Hepatocyte (in vitro differentiated cells): ENCODE results near the gene PAH. TPM values are rescaled to one million over a fixed set of nuclear protein-coding genes. Genes with fewer than 3 reads are reported as not detected.

Experiments
- DNase-seq: peaks from one replicate; pipeline ENCODE4 v3.0.0-alpha.2; 2016; ENCODE audit warnings: low spot score
- H2AFZ ChIP-seq: fragments of 200-600 bp; sonication (generic); 2 replicates; pipeline ENCODE4 v1.6.0; 2016; ENCODE audit warnings: antibody characterized with exemption, mild to moderate bottlenecking
- H3K27ac ChIP-seq: fragments of 200-600 bp; sonication (generic); 2 replicates; pipeline ENCODE4 v1.5.1; 2016; ENCODE audit warnings: mild to moderate bottlenecking
- H3K27me3 ChIP-seq: fragments of 200-600 bp; sonication (generic); 2 replicates; pipeline ENCODE4 v1.6.1; 2016
- H3K36me3 ChIP-seq: fragments of 200-600 bp; sonication (generic); replicated peaks from 2 replicates; pipeline ENCODE4 v1.5.1; 2016; ENCODE audit warnings: low read depth; ENCODE audit not compliant: insufficient read depth
- H3K4me1 ChIP-seq: fragments of 200-600 bp; sonication (generic); 2 replicates; pipeline ENCODE4 v1.5.1; 2016; ENCODE audit warnings: mild to moderate bottlenecking, moderate library complexity; ENCODE audit not compliant: insufficient read depth
- H3K4me2 ChIP-seq: fragments of 200-600 bp; sonication (generic); 2 replicates; pipeline ENCODE4 v1.6.0; 2016
- H3K4me3 ChIP-seq: fragments of 200-600 bp; sonication (generic); 2 replicates; pipeline ENCODE4 v1.5.1; 2016; ENCODE audit warnings: mild to moderate bottlenecking
- H3K79me2 ChIP-seq: fragments of 200-600 bp; sonication (generic); 2 replicates; pipeline ENCODE4 v1.6.0; 2017; ENCODE audit warnings: mild to moderate bottlenecking
- H3K9me2 ChIP-seq: fragments of 200-600 bp; sonication (generic); replicated peaks from 2 replicates; pipeline ENCODE4 v1.6.0; 2017; ENCODE audit warnings: mild to moderate bottlenecking; ENCODE audit not compliant: insufficient read depth
- H3K9me3 ChIP-seq: fragments of 200-600 bp; sonication (generic); 2 replicates; pipeline ENCODE4 v1.5.1; 2016; ENCODE audit warnings: low read depth, mild to moderate bottlenecking
- H4K20me1 ChIP-seq: fragments of 200-600 bp; sonication (generic); 2 replicates; pipeline ENCODE4 v1.6.0; 2016; ENCODE audit warnings: mild to moderate bottlenecking; ENCODE audit not compliant: insufficient read depth, poor library complexity, severe bottlenecking
- EZH2 ChIP-seq: fragments of 200-600 bp; sonication (generic); IDR thresholded peaks from 2 replicates; pipeline ENCODE4 v1.6.1; 2016; ENCODE audit warnings: antibody characterized with exemption, mild to moderate bottlenecking, borderline replicate concordance
- EZH2phosphoT487 ChIP-seq: fragments of 200-600 bp; sonication (generic); IDR thresholded peaks from one replicate; pipeline ENCODE4 v1.6.1; 2018; ENCODE audit warnings: antibody characterized with exemption, mild to moderate bottlenecking, low read depth, moderate library complexity; ENCODE audit not compliant: unreplicated experiment, severe bottlenecking
- WGBS: methylation state at CpG from one replicate; pipeline ENCODE4 v1.1.6; 2016; ENCODE audit warnings: low lambda C conversion rate; ENCODE audit errors: missing lambda C conversion rate; 5-methylcytosine and 5-hydroxymethylcytosine counted together
- polyA plus RNA-seq: library from polyadenylated mRNA; unstranded; fragments of >200 nt; fragmentation: Nextera tagmentation; extraction: Ambion mirVana; gene quantifications from 2 replicates; pipeline ENCODE4 v1.2.1, GENCODE V29; 2016
- total RNA-seq: library from RNA; depleted of rRNA; stranded (reverse); fragments of >200 nt; gene quantifications from 2 replicates; pipeline ENCODE4 v1.2.3, GENCODE V29; 2014
- TF ChIP-seq, protein P1 (sequence below): fragments of 200-600 bp; sonication (generic); IDR thresholded peaks from 2 replicates; pipeline ENCODE4 v1.5.1; 2016; ENCODE audit warnings: antibody characterized with exemption, mild to moderate bottlenecking; ENCODE audit not compliant: poor library complexity

The PAH gene
- total and polyA plus RNA-seq, 2 experiments from 2014 or later = 76.1 to 203 TPM

DNA sequence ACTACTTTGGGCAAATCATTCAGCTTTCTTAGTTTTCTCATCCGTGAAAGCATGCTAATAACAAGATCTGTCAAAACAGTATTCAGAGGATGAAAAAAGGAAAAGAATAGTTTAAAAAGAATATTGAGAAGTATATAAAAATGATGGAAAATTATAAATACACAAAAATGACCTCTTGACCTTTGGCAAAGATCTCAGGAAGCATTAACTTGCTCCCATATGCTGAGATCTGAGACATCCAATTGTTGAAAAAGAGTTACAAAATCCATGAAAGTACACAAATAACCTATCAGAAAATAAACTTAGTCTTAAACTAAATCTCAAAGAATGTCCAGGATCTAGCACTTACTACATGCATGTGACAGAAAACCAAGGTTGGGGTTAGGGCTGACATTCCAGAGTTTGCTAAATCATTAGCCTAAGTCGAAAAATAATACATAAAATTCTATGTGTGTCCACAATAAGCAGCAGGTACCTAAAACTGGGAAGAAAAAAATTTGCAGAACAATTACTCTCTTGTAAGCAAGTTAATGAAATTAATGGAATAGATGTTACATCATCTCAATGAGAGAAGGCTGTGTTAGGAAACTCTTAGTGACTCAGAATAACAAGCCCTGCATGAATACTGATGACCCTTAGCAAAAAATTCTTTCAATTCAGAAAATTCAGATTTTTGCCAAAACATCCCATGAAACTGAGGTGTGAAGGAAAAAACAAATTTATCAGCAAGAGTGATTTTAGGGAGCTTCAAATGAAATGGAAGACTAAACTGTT is 3.4 kb downstream of the PAH start:
- Histone ChIP-seq H3K36me3 (no peaks in the 10 kb centered on the region), H3K4me2 (no peak overlapping the region), H2AFZ (no peak overlapping the region), H3K27me3 (no peaks in the 10 kb centered on the region), H3K79me2 (no peaks in the 10 kb centered on the region), H3K4me3 (no peak overlapping the region), H3K9me3 (no peaks in the 10 kb centered on the region), H3K9me2 (no peaks in the 10 kb centered on the region), H3K4me1 (peaks cover 4% of the 10 kb centered on the region), H4K20me1 (no peaks in the 10 kb centered on the region), H3K27ac (no peak overlapping the region)
- DNase-seq = no peak
- 82% methylated on average over 2 of the region's 2 CpGs for WGBS
- TF ChIP-seq EZH2phosphoT487 (no peak), EZH2 (no peak)
- TF ChIP-seq, protein P1, sequence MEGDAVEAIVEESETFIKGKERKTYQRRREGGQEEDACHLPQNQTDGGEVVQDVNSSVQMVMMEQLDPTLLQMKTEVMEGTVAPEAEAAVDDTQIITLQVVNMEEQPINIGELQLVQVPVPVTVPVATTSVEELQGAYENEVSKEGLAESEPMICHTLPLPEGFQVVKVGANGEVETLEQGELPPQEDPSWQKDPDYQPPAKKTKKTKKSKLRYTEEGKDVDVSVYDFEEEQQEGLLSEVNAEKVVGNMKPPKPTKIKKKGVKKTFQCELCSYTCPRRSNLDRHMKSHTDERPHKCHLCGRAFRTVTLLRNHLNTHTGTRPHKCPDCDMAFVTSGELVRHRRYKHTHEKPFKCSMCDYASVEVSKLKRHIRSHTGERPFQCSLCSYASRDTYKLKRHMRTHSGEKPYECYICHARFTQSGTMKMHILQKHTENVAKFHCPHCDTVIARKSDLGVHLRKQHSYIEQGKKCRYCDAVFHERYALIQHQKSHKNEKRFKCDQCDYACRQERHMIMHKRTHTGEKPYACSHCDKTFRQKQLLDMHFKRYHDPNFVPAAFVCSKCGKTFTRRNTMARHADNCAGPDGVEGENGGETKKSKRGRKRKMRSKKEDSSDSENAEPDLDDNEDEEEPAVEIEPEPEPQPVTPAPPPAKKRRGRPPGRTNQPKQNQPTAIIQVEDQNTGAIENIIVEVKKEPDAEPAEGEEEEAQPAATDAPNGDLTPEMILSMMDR = no peak

DNA sequence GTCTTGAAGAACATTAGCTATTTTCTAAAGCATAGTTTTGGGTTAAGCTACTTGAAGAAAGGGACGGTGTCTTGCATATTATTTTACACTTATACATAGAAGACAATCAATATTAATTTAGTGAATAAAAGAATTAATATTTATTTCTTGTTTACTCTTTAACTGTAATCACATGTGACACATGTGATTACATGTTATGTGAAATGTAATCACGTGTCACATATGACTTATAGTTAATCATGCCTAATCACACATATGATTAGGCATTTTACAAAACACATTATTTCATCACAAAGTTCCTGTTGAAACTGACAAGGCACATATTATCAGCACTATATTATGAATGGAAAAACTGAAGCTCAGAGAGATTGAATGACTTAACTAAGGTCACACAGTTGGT is 4.8 kb downstream of the PAH start:
- Histone ChIP-seq H3K27me3 (no peaks in the 10 kb centered on the region), H3K4me2 (no peak overlapping the region), H3K9me3 (no peaks in the 10 kb centered on the region), H3K79me2 (no peaks in the 10 kb centered on the region), H3K9me2 (no peaks in the 10 kb centered on the region), H4K20me1 (no peaks in the 10 kb centered on the region), H3K27ac (no peak overlapping the region), H3K4me1 (no peaks in the 10 kb centered on the region), H3K36me3 (no peaks in the 10 kb centered on the region), H2AFZ (no peak overlapping the region), H3K4me3 (no peak overlapping the region)
- WGBS = 88% methylated on average over 2 of the region's 2 CpGs
- TF ChIP-seq, protein P1 = no peak
- TF ChIP-seq EZH2 = no peak
- no peak for DNase-seq

DNA sequence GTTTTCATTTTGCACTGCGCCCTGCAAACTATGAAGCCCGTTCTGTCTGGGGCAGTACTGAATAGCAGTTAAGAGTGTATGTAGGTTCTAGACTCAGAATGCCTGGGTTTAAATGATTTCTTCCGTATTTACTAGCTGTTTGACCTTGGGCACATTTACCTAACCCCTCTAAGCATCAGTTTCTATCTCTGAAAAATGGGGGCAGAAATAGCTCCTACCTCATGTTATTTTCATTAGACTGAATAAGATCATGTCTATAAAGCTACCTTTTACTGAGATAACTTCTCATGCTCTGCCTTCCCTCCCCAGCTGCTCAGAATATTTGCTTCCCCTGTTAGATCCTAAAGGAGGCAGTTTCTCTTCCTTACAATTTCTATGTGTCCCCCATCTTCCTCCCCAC is 5.7 kb downstream of the PAH start:
- Histone ChIP-seq H3K9me3 (no peaks in the 10 kb centered on the region), H3K4me2 (no peak overlapping the region), H3K9me2 (no peaks in the 10 kb centered on the region), H3K36me3 (no peaks in the 10 kb centered on the region), H3K4me1 (no peaks in the 10 kb centered on the region), H3K27me3 (no peaks in the 10 kb centered on the region), H3K4me3 (no peak overlapping the region), H4K20me1 (no peaks in the 10 kb centered on the region), H2AFZ (no peak overlapping the region), H3K79me2 (no peaks in the 10 kb centered on the region), H3K27ac (no peak overlapping the region)
- TF ChIP-seq, protein P1 = no peak
- TF ChIP-seq EZH2 = no peak
- no peak for TF ChIP-seq EZH2phosphoT487
- 99% methylated on average over 3 of the region's 3 CpGs for WGBS
- DNase-seq = no peak
